RWPE2 (cell line): ENCODE data around the gene PRR14L.
A peak's percentile ranks its signal among the peaks of the same experiment; 100 is the strongest.

Experiments
- ATAC-seq: fragments of 200-7000 bp; cut with Tn5 transposase; 3 replicates; pipeline ENCODE4 v1.9.1; 2021; ENCODE audit warnings: low read depth
- DNase-seq: peaks from one replicate; pipeline ENCODE4 v3.0.0-alpha.2; 2020; ENCODE audit warnings: low spot score
- H3K27ac ChIP-seq: fragments of 450-650 bp; 2 replicates; pipeline ENCODE4 v1.5.1; 2017; ENCODE audit warnings: mild to moderate bottlenecking; ENCODE audit not compliant: poor library complexity, severe bottlenecking
- H3K27me3 ChIP-seq: fragments of 250-450 bp; sonication (Bioruptor Pico); 2 replicates; pipeline ENCODE4 v1.5.1; 2021; ENCODE audit warnings: mild to moderate bottlenecking, moderate library complexity; ENCODE audit not compliant: insufficient read depth, poor library complexity, severe bottlenecking
- H3K36me3 ChIP-seq: fragments of 250-450 bp; sonication (Bioruptor Pico); 2 replicates; pipeline ENCODE4 v1.5.1; 2020; ENCODE audit warnings: low read depth, mild to moderate bottlenecking, moderate library complexity
- H3K4me1 ChIP-seq: fragments of 250-450 bp; sonication (Bioruptor Pico); 2 replicates; pipeline ENCODE4 v1.5.1; 2021; ENCODE audit warnings: mild to moderate bottlenecking, moderate library complexity; ENCODE audit not compliant: insufficient read depth, poor library complexity, severe bottlenecking
- H3K4me3 ChIP-seq: fragments of 250-450 bp; sonication (Bioruptor Pico); 2 replicates; pipeline ENCODE4 v1.5.1; 2021; ENCODE audit warnings: mild to moderate bottlenecking, moderate library complexity; ENCODE audit not compliant: severe bottlenecking
- H3K9me3 ChIP-seq: fragments of 250-450 bp; sonication (Bioruptor Pico); 2 replicates; pipeline ENCODE4 v1.5.1; 2021; ENCODE audit warnings: mild to moderate bottlenecking, moderate library complexity; ENCODE audit not compliant: severe bottlenecking
- TF ChIP-seq, protein P1 (sequence below): fragments of 450-650 bp; IDR thresholded peaks from one replicate; pipeline ENCODE4 v1.5.1; 2017; ENCODE audit warnings: mild to moderate bottlenecking, moderate library complexity; ENCODE audit not compliant: poor library complexity, severe bottlenecking

PRR14L gene

DNA sequence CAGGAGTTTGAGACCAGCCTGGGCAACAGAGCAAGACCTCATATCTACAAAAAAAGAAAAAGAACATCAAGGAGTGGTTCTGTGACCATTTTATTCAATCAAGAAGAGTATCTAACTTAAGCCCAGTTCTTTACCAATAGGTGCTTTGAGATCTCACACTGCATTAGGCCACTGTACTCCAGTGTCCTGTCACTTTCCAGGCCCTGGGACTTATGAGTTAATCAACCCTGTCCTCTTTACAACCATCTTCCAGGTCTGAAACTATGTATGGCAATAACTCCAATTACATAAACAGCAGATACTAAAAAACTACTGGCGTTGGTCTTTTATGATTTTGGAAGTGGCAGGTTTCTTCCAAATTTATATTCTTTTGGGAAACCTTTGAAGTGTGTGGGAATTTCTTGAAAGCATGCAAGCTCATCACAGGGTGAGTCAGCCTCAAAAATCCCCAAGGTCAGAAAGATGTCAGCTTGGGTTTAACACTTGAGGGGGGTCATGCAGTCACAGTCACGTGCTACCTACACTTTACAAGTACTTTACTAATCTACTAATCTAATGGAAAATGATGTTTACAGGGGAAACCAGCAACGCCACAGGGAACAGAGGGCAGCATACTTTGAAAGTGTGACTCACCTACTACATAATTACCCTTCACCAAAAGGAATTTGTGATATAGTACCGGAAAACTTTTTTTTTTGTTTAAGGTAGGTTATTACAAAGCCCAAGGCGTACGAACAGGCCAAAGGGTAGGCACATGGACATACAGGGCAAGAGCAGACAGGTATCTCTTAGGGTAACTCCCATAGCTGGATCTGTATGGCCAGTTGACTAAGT, 103.5 kb downstream of the PRR14L start:
- Histone ChIP-seq H3K36me3 (peaks cover 77% of the 10 kb centered on the region), H3K9me3 (no peaks in the 10 kb centered on the region), H3K4me3 (no peak overlapping the region), H3K4me1 (peaks cover 52% of the 10 kb centered on the region), H3K27me3 (no peaks in the 10 kb centered on the region), H3K27ac (peak overlapping the region; percentile 88)
- TF ChIP-seq, protein P1, sequence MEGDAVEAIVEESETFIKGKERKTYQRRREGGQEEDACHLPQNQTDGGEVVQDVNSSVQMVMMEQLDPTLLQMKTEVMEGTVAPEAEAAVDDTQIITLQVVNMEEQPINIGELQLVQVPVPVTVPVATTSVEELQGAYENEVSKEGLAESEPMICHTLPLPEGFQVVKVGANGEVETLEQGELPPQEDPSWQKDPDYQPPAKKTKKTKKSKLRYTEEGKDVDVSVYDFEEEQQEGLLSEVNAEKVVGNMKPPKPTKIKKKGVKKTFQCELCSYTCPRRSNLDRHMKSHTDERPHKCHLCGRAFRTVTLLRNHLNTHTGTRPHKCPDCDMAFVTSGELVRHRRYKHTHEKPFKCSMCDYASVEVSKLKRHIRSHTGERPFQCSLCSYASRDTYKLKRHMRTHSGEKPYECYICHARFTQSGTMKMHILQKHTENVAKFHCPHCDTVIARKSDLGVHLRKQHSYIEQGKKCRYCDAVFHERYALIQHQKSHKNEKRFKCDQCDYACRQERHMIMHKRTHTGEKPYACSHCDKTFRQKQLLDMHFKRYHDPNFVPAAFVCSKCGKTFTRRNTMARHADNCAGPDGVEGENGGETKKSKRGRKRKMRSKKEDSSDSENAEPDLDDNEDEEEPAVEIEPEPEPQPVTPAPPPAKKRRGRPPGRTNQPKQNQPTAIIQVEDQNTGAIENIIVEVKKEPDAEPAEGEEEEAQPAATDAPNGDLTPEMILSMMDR = no peak
- ATAC-seq (peak; percentile 96), DNase-seq (peak; percentile 85)

DNA sequence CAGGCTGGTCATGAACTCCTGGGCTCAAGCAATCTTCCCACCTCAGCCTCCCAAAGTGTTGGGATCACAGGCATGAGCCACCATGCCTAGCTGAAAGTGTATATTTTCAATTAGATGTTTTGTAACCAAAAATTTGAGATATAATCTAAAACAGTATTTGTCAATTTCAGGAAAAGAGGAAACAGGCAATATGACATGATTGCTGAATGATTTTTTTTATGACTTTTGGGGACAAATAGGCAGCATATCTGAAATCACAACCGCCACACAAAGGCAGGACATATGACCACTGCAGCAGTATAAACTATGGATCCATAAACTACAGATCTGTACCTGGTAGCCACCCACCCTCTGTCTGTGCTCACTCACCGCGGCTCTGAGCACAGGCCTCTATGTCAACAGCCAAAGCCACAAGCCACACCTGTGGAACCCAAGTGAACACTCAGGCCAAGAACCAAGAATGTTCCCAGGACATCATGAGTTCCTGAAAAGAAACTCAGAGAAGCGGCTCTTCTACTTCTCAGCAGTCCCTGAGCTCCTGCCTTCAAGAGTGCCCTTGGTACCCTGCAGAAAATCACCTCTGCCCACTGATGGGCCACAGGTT, 110.4 kb downstream of the PRR14L start:
- TF ChIP-seq, protein P1 = no peak
- ATAC-seq = no peak; the same call in 2 of the 3 replicates
- no peak overlapping the region for H3K27ac ChIP-seq
- peaks cover 35% of the 10 kb centered on the region for H3K36me3 ChIP-seq
- no peak overlapping the region for H3K4me3 ChIP-seq
- DNase-seq = no peak
- no peaks in the 10 kb centered on the region for H3K27me3 ChIP-seq
- no peaks in the 10 kb centered on the region for H3K9me3 ChIP-seq
- H3K4me1 ChIP-seq = peaks cover 9% of the 10 kb centered on the region

DNA sequence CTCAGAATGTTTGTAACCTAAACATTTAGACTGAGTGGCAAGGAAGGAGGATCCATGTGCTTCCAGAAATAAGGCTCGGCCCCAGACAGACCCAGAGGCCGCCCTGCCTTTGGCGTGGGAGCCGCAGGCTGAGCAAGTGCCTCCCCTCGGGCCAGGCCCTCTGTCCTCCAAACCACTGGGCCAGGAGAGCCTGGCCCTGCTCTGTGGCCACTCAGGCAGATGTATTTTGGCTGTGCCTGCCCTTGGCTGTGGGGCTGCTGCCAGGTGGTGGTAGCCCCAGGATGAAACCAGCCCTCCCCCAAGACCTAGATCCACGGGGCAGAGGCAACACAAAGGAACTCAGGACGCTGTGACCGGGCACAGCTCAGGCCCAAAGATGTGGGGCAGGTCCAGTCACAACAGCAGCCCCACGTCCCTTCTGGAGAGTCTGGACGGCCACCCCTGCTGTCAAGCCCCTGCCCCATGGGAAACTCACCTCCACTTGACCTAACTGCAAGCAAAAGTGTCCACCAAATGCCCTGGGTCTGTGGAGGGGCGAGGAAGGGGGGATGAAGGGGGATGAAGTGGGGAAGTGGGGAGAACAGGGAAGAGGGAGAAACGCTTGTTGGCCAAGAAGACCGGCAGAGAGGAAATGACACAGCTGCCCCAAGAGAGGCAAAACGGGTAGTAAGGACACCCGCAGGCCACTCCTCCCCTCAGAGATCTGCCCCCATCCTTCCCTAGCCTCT, 111.9 kb downstream of the PRR14L start:
- no peak for DNase-seq
- no peak for ATAC-seq
- no peaks in the 10 kb centered on the region for H3K9me3 ChIP-seq
- H3K27me3 ChIP-seq = no peaks in the 10 kb centered on the region
- peaks cover 9% of the 10 kb centered on the region for H3K4me1 ChIP-seq
- TF ChIP-seq, protein P1 = no peak
- peak overlapping the region; percentile 29 for H3K27ac ChIP-seq
- peaks cover 22% of the 10 kb centered on the region for H3K36me3 ChIP-seq
- H3K4me3 ChIP-seq = no peak overlapping the region

DNA sequence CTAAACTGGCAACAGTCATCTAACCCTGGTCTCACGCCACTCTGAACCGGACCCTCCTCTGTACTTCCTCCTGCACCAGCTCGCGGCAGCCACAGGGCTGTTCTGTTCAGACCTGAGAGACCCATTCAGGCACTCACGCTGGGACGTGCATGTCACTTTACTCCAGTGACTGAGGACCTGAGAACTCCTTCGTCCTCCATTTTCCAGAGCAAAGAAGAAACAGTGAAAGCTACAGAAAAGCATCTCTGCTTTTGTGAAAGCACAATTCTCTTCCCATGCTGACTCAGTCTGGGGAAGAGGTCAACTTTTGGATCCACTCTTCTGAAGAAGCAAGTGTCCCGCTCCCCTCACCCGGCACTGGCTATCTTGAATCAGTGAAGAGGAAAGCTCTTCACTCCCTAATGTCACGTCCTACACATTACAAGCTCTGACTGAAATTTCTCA, 112.5 kb downstream of the PRR14L start:
- TF ChIP-seq, protein P1 = no peak
- DNase-seq = no peak
- Histone ChIP-seq H3K4me3 (no peak overlapping the region), H3K9me3 (no peaks in the 10 kb centered on the region), H3K4me1 (peaks cover 9% of the 10 kb centered on the region), H3K36me3 (peaks cover 20% of the 10 kb centered on the region), H3K27me3 (no peaks in the 10 kb centered on the region), H3K27ac (peak overlapping the region; percentile 29)
- no peak for ATAC-seq
